ENCODE measurements around the gene RALGPS1.

The RALGPS1 gene

GRCh38 chr9:127051881-127052595 is 137.5 kb downstream of the RALGPS1 start:
- DNase-seq (ENCODE audit: extremely low spot score), result no peak

GRCh38 chr9:127053057-127053821 is 138.7 kb downstream of the RALGPS1 start:
- ChIA-PET POLR2A (no interaction called here), CTCF (interaction anchor here (0.6 kb wide), 2 partner anchors 10 to 403 kb away, joined by 3 read pairs; no protein-coding TSS in a partner anchor)
- DNase-seq (ENCODE audit: extremely low spot score), result no peak
- TF ChIP-seq L3MBTL2 (conservative IDR thresholded peaks at IDR 0.05) (no peak), TARDBP (IDR thresholded peaks at IDR 0.05) (no peak), FOXM1 (IDR thresholded peaks at IDR 0.05; ENCODE audit: borderline replicate concordance) (no peak), FOXK2 (IDR thresholded peaks at IDR 0.05) (no peak)

More at GRCh38 chr9:127051881-127052595, 137.5 kb downstream of the RALGPS1 start:
- ChIA-PET CTCF (no interaction called here), POLR2A (no interaction called here)
- TF ChIP-seq LEF1 (IDR thresholded peaks at IDR 0.05; ENCODE audit: borderline replicate concordance), result no peak
- no peak for TF ChIP-seq ELF4 (IDR thresholded peaks at IDR 0.05)
- no peak for TF ChIP-seq CTBP1 (IDR thresholded peaks at IDR 0.05; ENCODE audit: borderline replicate concordance)
- TF ChIP-seq FOXA1 (IDR thresholded peaks at IDR 0.05), result no peak
- TF ChIP-seq SP1 (IDR thresholded peaks at IDR 0.05), result no peak
- TF ChIP-seq TARDBP (IDR thresholded peaks at IDR 0.05), result no peak
- no peak for TF ChIP-seq NFRKB (IDR thresholded peaks at IDR 0.05)

- ChIA-PET POLR2A (no interaction called here), CTCF (interaction anchor here (0.6 kb wide), 1 partner anchor 11 kb away, joined by 3 read pairs; no protein-coding TSS in a partner anchor)
- DNase-seq (ENCODE audit: extremely low spot score), result no peak
- TF ChIP-seq L3MBTL2 (conservative IDR thresholded peaks at IDR 0.05), result no peak
- no peak for TF ChIP-seq PKNOX1 (IDR thresholded peaks at IDR 0.05)
- TF ChIP-seq BHLHE40 (IDR thresholded peaks at IDR 0.05; ENCODE audit: borderline replicate concordance), result no peak
- TF ChIP-seq ELF4 (IDR thresholded peaks at IDR 0.05), result no peak
- no peak for TF ChIP-seq NFRKB (IDR thresholded peaks at IDR 0.05)
- TF ChIP-seq CTBP1 (IDR thresholded peaks at IDR 0.05; ENCODE audit: borderline replicate concordance), result no peak
- TF ChIP-seq TARDBP (IDR thresholded peaks at IDR 0.05), result no peak
- no peak for TF ChIP-seq ARNT (IDR thresholded peaks at IDR 0.05)
- TF ChIP-seq SUZ12 (IDR thresholded peaks at IDR 0.05), result no peak
- TF ChIP-seq LEF1 (IDR thresholded peaks at IDR 0.05; ENCODE audit: borderline replicate concordance), result no peak
- no peak for TF ChIP-seq FOXK2 (IDR thresholded peaks at IDR 0.05)
- no peak for TF ChIP-seq SP1 (IDR thresholded peaks at IDR 0.05)
- TF ChIP-seq HDGF (IDR thresholded peaks at IDR 0.05; ENCODE audit: borderline replicate concordance), result no peak
- no peak for TF ChIP-seq FOXA1 (IDR thresholded peaks at IDR 0.05)
Measured at GRCh38 chr9:127053960-127054359, 139.4 kb downstream of the RALGPS1 start.

GRCh38 chr9:127055745-127056402 is 141.3 kb downstream of the RALGPS1 start:
- TF ChIP-seq ZNF384 (IDR thresholded peaks at IDR 0.05), result no peak
- TF ChIP-seq SUZ12 (IDR thresholded peaks at IDR 0.05), result no peak
- no peak for TF ChIP-seq BHLHE40 (IDR thresholded peaks at IDR 0.05; ENCODE audit: borderline replicate concordance)
- TF ChIP-seq CTBP1 (IDR thresholded peaks at IDR 0.05; ENCODE audit: borderline replicate concordance), result no peak
- TF ChIP-seq PKNOX1 (IDR thresholded peaks at IDR 0.05), result no peak
- TF ChIP-seq L3MBTL2 (conservative IDR thresholded peaks at IDR 0.05), result no peak
- TF ChIP-seq HDGF (IDR thresholded peaks at IDR 0.05; ENCODE audit: borderline replicate concordance), result no peak
- TF ChIP-seq NFRKB (IDR thresholded peaks at IDR 0.05), result no peak
- TF ChIP-seq FOXA1 (IDR thresholded peaks at IDR 0.05), result no peak
- no peak for DNase-seq (ENCODE audit: extremely low spot score)
- ChIA-PET CTCF (no interaction called here), POLR2A (no interaction called here)

- ChIA-PET CTCF (no interaction called here), POLR2A (no interaction called here)
- TF ChIP-seq FOXK2 (IDR thresholded peaks at IDR 0.05) (no peak), HDGF (IDR thresholded peaks at IDR 0.05; ENCODE audit: borderline replicate concordance) (no peak), TARDBP (IDR thresholded peaks at IDR 0.05) (no peak), SP1 (IDR thresholded peaks at IDR 0.05) (no peak), ZNF384 (IDR thresholded peaks at IDR 0.05) (no peak), LEF1 (IDR thresholded peaks at IDR 0.05; ENCODE audit: borderline replicate concordance) (no peak), L3MBTL2 (conservative IDR thresholded peaks at IDR 0.05) (no peak), FOXM1 (IDR thresholded peaks at IDR 0.05; ENCODE audit: borderline replicate concordance) (no peak), PKNOX1 (IDR thresholded peaks at IDR 0.05) (no peak), BHLHE40 (IDR thresholded peaks at IDR 0.05; ENCODE audit: borderline replicate concordance) (no peak), NFRKB (IDR thresholded peaks at IDR 0.05) (no peak), FOXA1 (IDR thresholded peaks at IDR 0.05) (no peak)
- DNase-seq (ENCODE audit: extremely low spot score), result no peak
Measured at GRCh38 chr9:127056446-127056845, 141.9 kb downstream of the RALGPS1 start.

Measured in HEK293T (cell line).